ENCODE measurements around the gene HOXB6.

DNA sequence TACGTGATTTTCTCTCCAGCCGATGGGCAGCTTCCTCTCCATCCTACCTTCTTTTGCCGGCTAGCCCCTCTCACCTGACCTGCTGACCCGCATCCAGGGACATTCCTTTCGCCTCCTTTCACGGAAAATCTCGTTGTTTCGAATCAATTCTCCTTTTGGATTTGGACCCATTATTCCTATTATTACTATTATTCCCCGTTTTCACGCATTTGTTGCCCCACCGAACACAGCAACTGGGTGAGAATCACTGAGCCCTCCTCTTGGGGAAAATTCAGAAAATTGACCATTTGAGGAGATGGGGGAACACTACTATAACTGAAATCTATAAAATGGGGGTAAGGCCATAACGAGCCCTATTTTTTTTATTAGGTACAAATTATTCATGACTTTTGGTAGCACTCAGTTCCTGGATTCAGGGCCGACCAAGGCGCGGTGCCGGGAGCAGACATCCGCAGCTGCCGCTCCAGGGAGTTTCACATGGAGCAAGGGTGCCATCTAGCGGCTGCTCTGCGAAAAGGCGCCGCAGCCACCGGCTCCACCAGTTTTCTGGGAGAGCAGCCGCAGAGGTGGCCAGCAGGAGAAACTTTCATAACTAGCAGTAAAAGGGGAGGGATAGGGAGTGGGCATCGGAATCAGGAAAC lies 13.6 kb upstream of the HOXB6 start:
- TF ChIP-seq, protein P1, sequence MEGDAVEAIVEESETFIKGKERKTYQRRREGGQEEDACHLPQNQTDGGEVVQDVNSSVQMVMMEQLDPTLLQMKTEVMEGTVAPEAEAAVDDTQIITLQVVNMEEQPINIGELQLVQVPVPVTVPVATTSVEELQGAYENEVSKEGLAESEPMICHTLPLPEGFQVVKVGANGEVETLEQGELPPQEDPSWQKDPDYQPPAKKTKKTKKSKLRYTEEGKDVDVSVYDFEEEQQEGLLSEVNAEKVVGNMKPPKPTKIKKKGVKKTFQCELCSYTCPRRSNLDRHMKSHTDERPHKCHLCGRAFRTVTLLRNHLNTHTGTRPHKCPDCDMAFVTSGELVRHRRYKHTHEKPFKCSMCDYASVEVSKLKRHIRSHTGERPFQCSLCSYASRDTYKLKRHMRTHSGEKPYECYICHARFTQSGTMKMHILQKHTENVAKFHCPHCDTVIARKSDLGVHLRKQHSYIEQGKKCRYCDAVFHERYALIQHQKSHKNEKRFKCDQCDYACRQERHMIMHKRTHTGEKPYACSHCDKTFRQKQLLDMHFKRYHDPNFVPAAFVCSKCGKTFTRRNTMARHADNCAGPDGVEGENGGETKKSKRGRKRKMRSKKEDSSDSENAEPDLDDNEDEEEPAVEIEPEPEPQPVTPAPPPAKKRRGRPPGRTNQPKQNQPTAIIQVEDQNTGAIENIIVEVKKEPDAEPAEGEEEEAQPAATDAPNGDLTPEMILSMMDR (IDR thresholded peaks at IDR 0.05; ENCODE audit: low read depth, low read length, missing input control): peak; percentile 97
- TF ChIP-seq EGR1 (IDR thresholded peaks at IDR 0.05; ENCODE audit: low read depth in 2 of 2) (no peak), MAX (IDR thresholded peaks at IDR 0.05) (no peak), JUND (IDR thresholded peaks at IDR 0.05) (no peak), YY1 (IDR thresholded peaks at IDR 0.05) (no peak), REST (IDR thresholded peaks at IDR 0.05) (no peak), HNF4G (IDR thresholded peaks at IDR 0.05) (no peak), SP1 (IDR thresholded peaks at IDR 0.05) (no peak), RAD21 (IDR thresholded peaks at IDR 0.05) (peak; percentile 95 to 96), TAF1 (conservative IDR thresholded peaks at IDR 0.05) (no peak), GABPA (IDR thresholded peaks at IDR 0.05 in 1 of 2, conservative IDR thresholded peaks at IDR 0.05 in 1 of 2) (no peak), FOXA1 (IDR thresholded peaks at IDR 0.05) (no peak)
- TF ChIP-seq, protein P2, sequence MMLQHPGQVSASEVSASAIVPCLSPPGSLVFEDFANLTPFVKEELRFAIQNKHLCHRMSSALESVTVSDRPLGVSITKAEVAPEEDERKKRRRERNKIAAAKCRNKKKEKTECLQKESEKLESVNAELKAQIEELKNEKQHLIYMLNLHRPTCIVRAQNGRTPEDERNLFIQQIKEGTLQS (IDR thresholded peaks at IDR 0.05): no peak
- TF ChIP-seq, protein P3, sequence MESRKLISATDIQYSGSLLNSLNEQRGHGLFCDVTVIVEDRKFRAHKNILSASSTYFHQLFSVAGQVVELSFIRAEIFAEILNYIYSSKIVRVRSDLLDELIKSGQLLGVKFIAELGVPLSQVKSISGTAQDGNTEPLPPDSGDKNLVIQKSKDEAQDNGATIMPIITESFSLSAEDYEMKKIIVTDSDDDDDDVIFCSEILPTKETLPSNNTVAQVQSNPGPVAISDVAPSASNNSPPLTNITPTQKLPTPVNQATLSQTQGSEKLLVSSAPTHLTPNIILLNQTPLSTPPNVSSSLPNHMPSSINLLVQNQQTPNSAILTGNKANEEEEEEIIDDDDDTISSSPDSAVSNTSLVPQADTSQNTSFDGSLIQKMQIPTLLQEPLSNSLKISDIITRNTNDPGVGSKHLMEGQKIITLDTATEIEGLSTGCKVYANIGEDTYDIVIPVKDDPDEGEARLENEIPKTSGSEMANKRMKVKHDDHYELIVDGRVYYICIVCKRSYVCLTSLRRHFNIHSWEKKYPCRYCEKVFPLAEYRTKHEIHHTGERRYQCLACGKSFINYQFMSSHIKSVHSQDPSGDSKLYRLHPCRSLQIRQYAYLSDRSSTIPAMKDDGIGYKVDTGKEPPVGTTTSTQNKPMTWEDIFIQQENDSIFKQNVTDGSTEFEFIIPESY (IDR thresholded peaks at IDR 0.05): no peak
